ENCODE measurements around the gene TPRG1L.

Gene TPRG1L

DNA sequence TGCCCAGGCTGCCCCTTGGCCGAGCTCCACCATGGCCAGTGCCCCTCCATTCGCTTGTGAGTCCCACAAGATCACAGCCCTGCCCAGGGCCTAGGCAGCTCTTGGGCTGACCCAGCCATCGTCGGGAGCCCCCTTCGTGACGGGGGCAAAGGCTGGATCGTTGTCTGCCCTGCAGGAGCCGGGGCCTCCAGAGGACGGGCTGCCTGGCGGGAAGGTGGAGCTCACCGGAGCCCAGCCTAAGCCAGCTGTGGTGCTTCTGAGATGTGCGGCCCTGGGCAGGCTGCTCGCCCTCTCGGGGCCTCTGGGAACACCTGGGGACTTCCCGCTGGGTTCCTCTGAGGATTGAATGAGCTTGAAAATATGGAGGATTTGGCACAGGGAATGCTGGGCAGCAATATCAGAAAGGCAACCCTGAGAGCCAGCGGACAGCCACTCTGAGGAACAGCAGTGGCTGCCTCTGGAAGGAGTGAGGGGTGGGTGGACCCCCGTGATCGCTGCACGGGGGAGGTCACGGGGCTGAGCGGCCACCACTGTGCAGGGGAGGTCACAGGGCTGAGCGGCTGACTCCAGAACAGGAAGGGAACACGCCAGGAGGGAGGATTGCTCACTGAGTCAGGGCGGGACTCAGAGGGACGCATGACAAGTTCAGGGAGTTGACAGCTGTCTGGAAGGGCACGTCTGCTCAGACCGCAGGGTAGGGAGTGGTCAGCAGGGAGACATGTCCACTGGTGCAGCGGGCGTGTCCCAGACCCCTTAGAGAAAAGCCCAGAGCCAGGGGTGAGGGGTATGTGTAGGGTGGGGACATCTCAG is 46.8 kb downstream of the TPRG1L start:
- no peak overlapping the region for H3K27ac ChIP-seq (replicated peaks)
- TF ChIP-seq REST (IDR thresholded peaks at IDR 0.05; ENCODE audit: insufficient replicate concordance, low read depth): no peak
- no peak for TF ChIP-seq SPI1 (IDR thresholded peaks at IDR 0.05; ENCODE audit: borderline replicate concordance, low read depth)
- no peak for TF ChIP-seq POLR2AphosphoS5 (IDR thresholded peaks at IDR 0.05; ENCODE audit: low read depth)
- no peak for TF ChIP-seq GABPA (IDR thresholded peaks at IDR 0.05; ENCODE audit: low read depth)
- no peak for TF ChIP-seq CTCF (IDR thresholded peaks at IDR 0.05; ENCODE audit: insufficient read depth, low read length)
- H3K4me3 ChIP-seq (replicated peaks; ENCODE audit: insufficient read depth, low read length): no peak overlapping the region
- DNase-seq (ENCODE audit: low read depth in 1 of 2, low spot score in 1 of 2): no peak
- no peaks in the 10 kb centered on the region for H3K27me3 ChIP-seq (ENCODE audit: insufficient read depth, poor library complexity, severe bottlenecking)

DNA sequence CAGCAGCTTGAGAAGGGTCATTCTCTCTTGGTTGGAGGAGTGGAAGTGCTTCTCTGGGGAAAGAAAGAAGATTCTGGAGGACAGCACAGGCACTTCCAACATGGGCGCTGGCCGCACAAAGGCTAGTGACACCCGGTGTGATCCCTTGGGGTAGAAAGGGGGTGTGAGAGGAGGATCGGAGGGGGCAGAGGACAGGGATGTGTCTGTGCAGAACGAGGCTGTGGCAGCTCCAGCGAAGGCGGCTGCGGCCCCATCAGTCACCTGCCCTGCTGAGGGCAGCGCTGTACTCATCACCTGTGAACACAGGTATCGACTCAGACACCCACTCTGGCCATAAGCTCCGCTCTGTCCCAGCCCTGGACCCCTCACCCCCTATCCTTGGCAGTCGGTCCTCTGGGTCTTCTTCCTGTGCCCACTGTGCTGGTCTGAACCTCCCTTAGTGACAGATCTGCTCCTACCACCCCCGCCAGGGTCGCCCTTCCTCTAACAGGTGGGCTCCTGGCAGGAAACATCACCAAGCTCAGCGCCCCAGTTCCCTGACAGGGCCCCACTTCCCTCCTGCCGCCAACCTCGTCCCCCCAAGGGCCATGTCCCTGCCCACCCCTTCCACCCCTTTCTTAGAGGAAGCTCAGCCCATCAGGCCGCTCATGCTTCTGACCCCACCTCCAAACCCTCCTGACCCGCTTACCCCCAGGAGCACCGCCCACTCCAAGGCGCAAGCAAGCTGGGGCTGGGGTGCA is 47.6 kb downstream of the TPRG1L start:
- Histone ChIP-seq H3K4me3 (replicated peaks; ENCODE audit: insufficient read depth, low read length) (no peak overlapping the region), H3K27me3 (ENCODE audit: insufficient read depth, poor library complexity, severe bottlenecking) (no peaks in the 10 kb centered on the region), H3K27ac (replicated peaks) (no peak overlapping the region)
- DNase-seq (ENCODE audit: low read depth in 1 of 2, low spot score in 1 of 2): no peak
- TF ChIP-seq CTCF (IDR thresholded peaks at IDR 0.05; ENCODE audit: insufficient read depth, low read length) (no peak), GABPA (IDR thresholded peaks at IDR 0.05; ENCODE audit: low read depth) (no peak), SPI1 (IDR thresholded peaks at IDR 0.05; ENCODE audit: borderline replicate concordance, low read depth) (no peak), REST (IDR thresholded peaks at IDR 0.05; ENCODE audit: insufficient replicate concordance, low read depth) (no peak), POLR2AphosphoS5 (IDR thresholded peaks at IDR 0.05; ENCODE audit: low read depth) (no peak)

DNA sequence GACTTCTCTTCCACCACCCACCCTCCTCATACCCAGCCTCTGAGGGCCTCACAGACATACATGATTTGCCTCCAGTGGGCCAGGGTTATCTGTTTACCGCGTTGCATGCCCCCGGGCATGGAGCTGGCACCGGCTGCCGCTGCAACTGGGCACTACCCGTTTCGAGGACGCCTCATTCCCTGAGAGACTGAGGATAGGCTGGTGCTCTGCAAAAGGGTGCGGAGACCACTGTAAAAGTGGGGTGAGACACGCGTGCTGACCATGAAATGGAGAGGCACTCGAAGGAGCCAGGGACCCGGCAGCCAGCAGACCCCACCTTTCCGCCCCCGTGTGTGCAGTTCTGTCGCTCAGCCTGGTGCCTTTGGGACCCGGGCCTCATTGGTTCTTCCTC is 48.2 kb downstream of the TPRG1L start:
- no peaks in the 10 kb centered on the region for H3K27me3 ChIP-seq (ENCODE audit: insufficient read depth, poor library complexity, severe bottlenecking)
- no peak for DNase-seq (ENCODE audit: low read depth in 1 of 2, low spot score in 1 of 2)
- no peak overlapping the region for H3K27ac ChIP-seq (replicated peaks)
- TF ChIP-seq POLR2AphosphoS5 (IDR thresholded peaks at IDR 0.05; ENCODE audit: low read depth) (no peak), CTCF (IDR thresholded peaks at IDR 0.05; ENCODE audit: insufficient read depth, low read length) (no peak), REST (IDR thresholded peaks at IDR 0.05; ENCODE audit: insufficient replicate concordance, low read depth) (no peak), GABPA (IDR thresholded peaks at IDR 0.05; ENCODE audit: low read depth) (no peak), SPI1 (IDR thresholded peaks at IDR 0.05; ENCODE audit: borderline replicate concordance, low read depth) (no peak)
- no peak overlapping the region for H3K4me3 ChIP-seq (replicated peaks; ENCODE audit: insufficient read depth, low read length)

Data from HL-60 (cell line).